HEK293 (cell line): ENCODE data around the gene POU5F2.

Experiments
- TF ChIP-seq, protein P1 (sequence below): fragments of 450-650 bp; formaldehyde crosslinking; IDR thresholded peaks from 2 replicates; pipeline ENCODE4 v1.5.1; 2016; ENCODE audit warnings: missing biosample characterization, missing genetic modification characterization
- TF ChIP-seq, protein P2 (sequence below): fragments of 450-650 bp; formaldehyde crosslinking; IDR thresholded peaks from 2 replicates; pipeline ENCODE4 v1.5.1; 2017; ENCODE audit warnings: missing biosample characterization, mild to moderate bottlenecking, missing genetic modification characterization, moderate library complexity

DNA sequence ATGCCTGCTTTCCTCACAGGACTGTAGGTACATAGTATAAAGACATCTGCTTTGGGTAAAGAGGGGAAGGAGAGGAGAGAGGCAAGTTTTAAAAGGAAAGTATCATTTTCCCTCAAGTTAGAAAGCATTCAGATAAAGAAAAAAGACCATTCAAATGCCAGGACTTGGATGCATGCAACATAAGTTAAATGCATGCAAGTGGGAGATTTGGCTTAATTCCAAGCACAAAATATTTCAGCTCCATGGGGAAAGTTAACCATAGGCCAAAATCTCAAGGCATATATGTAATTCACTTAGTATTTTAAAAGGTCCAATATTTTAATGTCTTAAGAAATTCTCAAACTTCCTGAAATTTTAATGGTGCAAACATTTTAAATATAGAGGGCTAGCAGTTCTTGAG, 36.4 kb downstream of the POU5F2 start:
- TF ChIP-seq, protein P1, sequence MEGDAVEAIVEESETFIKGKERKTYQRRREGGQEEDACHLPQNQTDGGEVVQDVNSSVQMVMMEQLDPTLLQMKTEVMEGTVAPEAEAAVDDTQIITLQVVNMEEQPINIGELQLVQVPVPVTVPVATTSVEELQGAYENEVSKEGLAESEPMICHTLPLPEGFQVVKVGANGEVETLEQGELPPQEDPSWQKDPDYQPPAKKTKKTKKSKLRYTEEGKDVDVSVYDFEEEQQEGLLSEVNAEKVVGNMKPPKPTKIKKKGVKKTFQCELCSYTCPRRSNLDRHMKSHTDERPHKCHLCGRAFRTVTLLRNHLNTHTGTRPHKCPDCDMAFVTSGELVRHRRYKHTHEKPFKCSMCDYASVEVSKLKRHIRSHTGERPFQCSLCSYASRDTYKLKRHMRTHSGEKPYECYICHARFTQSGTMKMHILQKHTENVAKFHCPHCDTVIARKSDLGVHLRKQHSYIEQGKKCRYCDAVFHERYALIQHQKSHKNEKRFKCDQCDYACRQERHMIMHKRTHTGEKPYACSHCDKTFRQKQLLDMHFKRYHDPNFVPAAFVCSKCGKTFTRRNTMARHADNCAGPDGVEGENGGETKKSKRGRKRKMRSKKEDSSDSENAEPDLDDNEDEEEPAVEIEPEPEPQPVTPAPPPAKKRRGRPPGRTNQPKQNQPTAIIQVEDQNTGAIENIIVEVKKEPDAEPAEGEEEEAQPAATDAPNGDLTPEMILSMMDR = no peak
- TF ChIP-seq, protein P2, sequence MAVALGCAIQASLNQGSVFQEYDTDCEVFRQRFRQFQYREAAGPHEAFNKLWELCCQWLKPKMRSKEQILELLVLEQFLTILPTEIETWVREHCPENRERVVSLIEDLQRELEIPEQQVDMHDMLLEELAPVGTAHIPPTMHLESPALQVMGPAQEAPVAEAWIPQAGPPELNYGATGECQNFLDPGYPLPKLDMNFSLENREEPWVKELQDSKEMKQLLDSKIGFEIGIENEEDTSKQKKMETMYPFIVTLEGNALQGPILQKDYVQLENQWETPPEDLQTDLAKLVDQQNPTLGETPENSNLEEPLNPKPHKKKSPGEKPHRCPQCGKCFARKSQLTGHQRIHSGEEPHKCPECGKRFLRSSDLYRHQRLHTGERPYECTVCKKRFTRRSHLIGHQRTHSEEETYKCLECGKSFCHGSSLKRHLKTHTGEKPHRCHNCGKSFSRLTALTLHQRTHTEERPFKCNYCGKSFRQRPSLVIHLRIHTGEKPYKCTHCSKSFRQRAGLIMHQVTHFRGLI (tag by site-specific recombination) = no peak
